ENCODE measurements around the gene RASGRF2.
"Not testable (repeated sequence)": the region's sequence is repeated elsewhere in the genome, so short reads cannot be mapped to it uniquely, and the experiment has no call there.

Gene RASGRF2

GRCh38 chr5:81077105-81077504, 116.9 kb downstream of the RASGRF2 start:
- no peak for DNase-seq

- DNase-seq: no peak
Measured at GRCh38 chr5:81078930-81079329, 118.8 kb downstream of the RASGRF2 start.

GRCh38 chr5:81080809-81081460, 120.8 kb downstream of the RASGRF2 start:
- DNase-seq: no peak

GRCh38 chr5:81081461-81081835, 121.3 kb downstream of the RASGRF2 start:
- no peak for DNase-seq

GRCh38 chr5:81086881-81087281, 126.7 kb downstream of the RASGRF2 start:
- peak; percentile 14 for DNase-seq

- no peak for DNase-seq
Measured at GRCh38 chr5:81091199-81091598, 131.0 kb downstream of the RASGRF2 start.

GRCh38 chr5:81093536-81094196, 133.5 kb downstream of the RASGRF2 start:
- no peak for DNase-seq

- DNase-seq: no peak
Measured at GRCh38 chr5:81095835-81096234, 135.7 kb downstream of the RASGRF2 start.

- DNase-seq: no peak
Measured at GRCh38 chr5:81097713-81098112, 137.6 kb downstream of the RASGRF2 start.

- DNase-seq: no peak
Measured at GRCh38 chr5:81105261-81105877, 145.2 kb downstream of the RASGRF2 start.

GRCh38 chr5:81115261-81115660, 155.1 kb downstream of the RASGRF2 start:
- DNase-seq: no peak

GRCh38 chr5:81117566-81117965, 157.4 kb downstream of the RASGRF2 start:
- DNase-seq: no peak

GRCh38 chr5:81121273-81121672, 161.1 kb downstream of the RASGRF2 start:
- DNase-seq: no peak

GRCh38 chr5:81121836-81122630, 161.9 kb downstream of the RASGRF2 start:
- no peak for DNase-seq

GRCh38 chr5:81124689-81125088, 164.5 kb downstream of the RASGRF2 start:
- not testable (repeated sequence) for DNase-seq

- DNase-seq: peak; percentile 17
Measured at GRCh38 chr5:81125959-81126358, 165.8 kb downstream of the RASGRF2 start.

- DNase-seq: no peak
Measured at GRCh38 chr5:81128416-81128815, 168.3 kb downstream of the RASGRF2 start.

GRCh38 chr5:81132381-81132780, 172.2 kb downstream of the RASGRF2 start:
- DNase-seq: no peak

- no peak for DNase-seq
Measured at GRCh38 chr5:81134066-81134465, 173.9 kb downstream of the RASGRF2 start.

- DNase-seq: no peak
Measured at GRCh38 chr5:81134566-81134965, 174.4 kb downstream of the RASGRF2 start.

- DNase-seq: no peak
Measured at GRCh38 chr5:81136557-81136956, 176.4 kb downstream of the RASGRF2 start.

- no peak for DNase-seq
Measured at GRCh38 chr5:81137833-81138232, 177.7 kb downstream of the RASGRF2 start.

GRCh38 chr5:81140441-81140840, 180.3 kb downstream of the RASGRF2 start:
- DNase-seq: peak; percentile 45

GRCh38 chr5:81140943-81141342, 180.8 kb downstream of the RASGRF2 start:
- peak; percentile 28 for DNase-seq
